Measurements from ENCODE around the gene MEIS3. TPM values are rescaled to one million over a fixed set of nuclear protein-coding genes. Genes with fewer than 3 reads are reported as not detected.
"Not testable (repeated sequence)": the region's sequence is repeated elsewhere in the genome, so short reads cannot be mapped to it uniquely, and the experiment has no call there.

MEIS3 gene
- total and polyA plus RNA-seq, 5 donors from 2014 or later: 0.13 to 1.0 (median 0.44) TPM; not detected in 2

DNA sequence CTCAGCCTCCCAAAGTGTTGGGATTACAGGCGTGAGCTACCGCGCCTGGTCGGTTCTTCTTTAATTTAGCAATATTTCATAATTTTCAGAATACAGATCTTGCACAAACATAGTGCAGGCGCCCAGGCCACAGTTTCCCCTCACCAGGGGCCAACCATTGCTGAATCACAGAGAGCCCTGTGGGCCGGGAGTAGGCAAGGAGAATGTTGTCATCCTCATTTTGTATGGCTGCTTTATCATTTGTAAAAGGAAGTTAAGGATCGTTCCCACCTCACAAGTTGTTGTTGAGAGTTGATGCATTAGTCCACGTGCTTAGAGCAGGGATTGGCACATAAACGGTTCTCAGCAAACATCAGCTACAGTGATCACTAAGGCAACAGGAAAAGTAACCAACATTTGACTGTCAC is 30.2 kb downstream of the MEIS3 start:
- Mint-ChIP-seq H3K4me3 (no peak overlapping the region), H3K9me3 (peaks cover 0 to 1% (median 0%) of the 10 kb centered on the region in 7 donors), H3K4me1 (peaks cover 0 to 8% (median 5%) of the 10 kb centered on the region in 4 donors), H3K27ac (no peak overlapping the region), H3K36me3 (no peaks in the 10 kb centered on the region), H3K27me3 (peaks cover 4% of the 10 kb centered on the region)
- H3K4me3 ChIP-seq (ENCODE audit: low read depth, low read length): no peak overlapping the region
- ATAC-seq (ENCODE audit: low read depth in 2 of 2): peak in 1 of 2 donors; percentile 14
- no peaks in the 10 kb centered on the region for H3K27me3 ChIP-seq (ENCODE audit: control insufficient read depth, insufficient read depth, low read length)
- no peaks in the 10 kb centered on the region for H3K36me3 ChIP-seq (ENCODE audit: control insufficient read depth, insufficient read depth, low read length)
- DNase-seq: peak in 1 of 3 donors; percentile 6
- H3K27ac ChIP-seq (ENCODE audit: insufficient read depth, low read length, poor library complexity, severe bottlenecking): no peak overlapping the region
- no peaks in the 10 kb centered on the region for H3K9me3 ChIP-seq (ENCODE audit: control insufficient read depth in 2 of 2, low read length in 2 of 2)
- H3K4me1 ChIP-seq (ENCODE audit: control insufficient read depth, insufficient read depth, low read length, poor library complexity, severe bottlenecking): peaks cover 6% of the 10 kb centered on the region

DNA sequence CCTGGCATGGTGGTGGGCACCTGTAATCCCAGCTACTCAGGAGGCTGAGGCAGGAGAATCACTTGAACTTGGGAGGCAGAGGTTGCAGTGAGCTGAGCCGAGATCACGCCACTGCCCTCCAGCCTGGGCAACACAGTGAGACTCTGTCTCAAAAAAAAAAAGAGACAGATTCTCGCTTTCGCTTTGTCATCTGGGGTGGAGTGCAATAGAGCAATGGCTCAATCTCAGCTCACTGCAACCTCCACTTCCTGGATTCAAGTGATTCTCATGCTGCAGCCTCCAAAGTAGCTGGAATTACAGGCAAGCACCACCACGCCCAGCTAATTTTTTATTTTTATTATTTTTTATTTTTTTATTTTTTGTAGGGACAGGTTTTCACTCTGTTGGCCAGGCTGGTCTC is 30.6 kb downstream of the MEIS3 start:
- DNase-seq: peak in 1 of 3 donors; percentile 65
- H3K27me3 Mint-ChIP-seq; H3K36me3 Mint-ChIP-seq; H3K27ac ChIP-seq (ENCODE audit: insufficient read depth, low read length, poor library complexity, severe bottlenecking); H3K36me3 ChIP-seq (ENCODE audit: control insufficient read depth, insufficient read depth, low read length); H3K4me1 ChIP-seq (ENCODE audit: control insufficient read depth, insufficient read depth, low read length, poor library complexity, severe bottlenecking); H3K27ac Mint-ChIP-seq; H3K4me3 ChIP-seq (ENCODE audit: low read depth, low read length); H3K4me1 Mint-ChIP-seq; H3K9me3 Mint-ChIP-seq; H3K27me3 ChIP-seq (ENCODE audit: control insufficient read depth, insufficient read depth, low read length); ATAC-seq (ENCODE audit: low read depth in 2 of 2); H3K4me3 Mint-ChIP-seq; H3K9me3 ChIP-seq (ENCODE audit: control insufficient read depth in 2 of 2, low read length in 2 of 2): not testable (repeated sequence)

- not testable (repeated sequence) for H3K27me3 Mint-ChIP-seq; ATAC-seq (ENCODE audit: low read depth in 2 of 2); H3K36me3 ChIP-seq (ENCODE audit: control insufficient read depth, insufficient read depth, low read length); H3K27ac Mint-ChIP-seq; H3K27me3 ChIP-seq (ENCODE audit: control insufficient read depth, insufficient read depth, low read length); H3K4me3 ChIP-seq (ENCODE audit: low read depth, low read length); H3K4me3 Mint-ChIP-seq; H3K36me3 Mint-ChIP-seq; H3K9me3 Mint-ChIP-seq; H3K4me1 ChIP-seq (ENCODE audit: control insufficient read depth, insufficient read depth, low read length, poor library complexity, severe bottlenecking); H3K27ac ChIP-seq (ENCODE audit: insufficient read depth, low read length, poor library complexity, severe bottlenecking); DNase-seq; H3K9me3 ChIP-seq (ENCODE audit: control insufficient read depth in 2 of 2, low read length in 2 of 2)
- H3K4me1 Mint-ChIP-seq: peaks cover 7 to 13% (median 10%) of the 10 kb centered on the region in 4 donors
Measured at GRCh38 chr19:47387623-47388022, 31.7 kb downstream of the MEIS3 start.

GRCh38 chr19:47386582-47386981 is 32.7 kb downstream of the MEIS3 start:
- H3K4me3 ChIP-seq (ENCODE audit: low read depth, low read length); ATAC-seq (ENCODE audit: low read depth in 2 of 2); H3K9me3 Mint-ChIP-seq; H3K27me3 Mint-ChIP-seq; DNase-seq; H3K27ac Mint-ChIP-seq; H3K36me3 ChIP-seq (ENCODE audit: control insufficient read depth, insufficient read depth, low read length); H3K4me3 Mint-ChIP-seq; H3K9me3 ChIP-seq (ENCODE audit: control insufficient read depth in 2 of 2, low read length in 2 of 2); H3K27ac ChIP-seq (ENCODE audit: insufficient read depth, low read length, poor library complexity, severe bottlenecking); H3K27me3 ChIP-seq (ENCODE audit: control insufficient read depth, insufficient read depth, low read length); H3K36me3 Mint-ChIP-seq: not testable (repeated sequence)
- H3K4me1 ChIP-seq (ENCODE audit: control insufficient read depth, insufficient read depth, low read length, poor library complexity, severe bottlenecking): peaks cover 11% of the 10 kb centered on the region
- peaks cover 7 to 20% (median 12%) of the 10 kb centered on the region in 4 donors for H3K4me1 Mint-ChIP-seq

GRCh38 chr19:47384533-47384932 is 34.8 kb downstream of the MEIS3 start:
- H3K4me1 Mint-ChIP-seq: peaks cover 6 to 21% (median 9%) of the 10 kb centered on the region in 4 donors
- not testable (repeated sequence) for H3K27me3 ChIP-seq (ENCODE audit: control insufficient read depth, insufficient read depth, low read length); H3K27ac Mint-ChIP-seq; H3K4me3 Mint-ChIP-seq; H3K36me3 Mint-ChIP-seq; H3K27ac ChIP-seq (ENCODE audit: insufficient read depth, low read length, poor library complexity, severe bottlenecking); H3K4me3 ChIP-seq (ENCODE audit: low read depth, low read length); ATAC-seq (ENCODE audit: low read depth in 2 of 2); H3K27me3 Mint-ChIP-seq; H3K9me3 ChIP-seq (ENCODE audit: control insufficient read depth in 2 of 2, low read length in 2 of 2); DNase-seq; H3K9me3 Mint-ChIP-seq
- Histone ChIP-seq H3K4me1 (ENCODE audit: control insufficient read depth, insufficient read depth, low read length, poor library complexity, severe bottlenecking) (peaks cover 14% of the 10 kb centered on the region), H3K36me3 (ENCODE audit: control insufficient read depth, insufficient read depth, low read length) (peaks cover 10% of the 10 kb centered on the region)

DNA sequence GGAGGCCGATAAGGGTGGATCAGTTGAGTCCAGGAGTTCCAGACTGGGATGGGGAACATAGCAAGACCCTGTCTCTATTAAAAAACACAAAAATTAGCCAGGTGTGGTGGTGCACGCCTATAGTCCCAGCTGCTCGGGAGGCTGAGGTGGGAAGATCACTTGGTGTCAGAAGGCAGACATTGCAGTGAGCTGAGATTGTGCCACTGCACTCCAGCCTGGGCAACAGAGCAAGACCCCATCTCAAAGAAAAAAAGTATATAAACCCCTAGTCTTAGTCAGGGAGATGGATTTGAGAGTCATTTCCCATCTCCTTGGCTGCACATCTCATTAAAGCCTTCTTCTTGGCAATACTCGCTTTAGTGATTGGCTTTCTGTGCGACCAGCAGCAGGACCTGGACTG is 35.4 kb downstream of the MEIS3 start:
- not testable (repeated sequence) for H3K27ac Mint-ChIP-seq; H3K27me3 Mint-ChIP-seq; H3K27me3 ChIP-seq (ENCODE audit: control insufficient read depth, insufficient read depth, low read length); H3K36me3 Mint-ChIP-seq; DNase-seq; H3K9me3 ChIP-seq (ENCODE audit: control insufficient read depth in 2 of 2, low read length in 2 of 2); H3K4me3 ChIP-seq (ENCODE audit: low read depth, low read length); ATAC-seq (ENCODE audit: low read depth in 2 of 2); H3K4me3 Mint-ChIP-seq; H3K27ac ChIP-seq (ENCODE audit: insufficient read depth, low read length, poor library complexity, severe bottlenecking); H3K9me3 Mint-ChIP-seq
- peaks cover 14% of the 10 kb centered on the region for H3K4me1 ChIP-seq (ENCODE audit: control insufficient read depth, insufficient read depth, low read length, poor library complexity, severe bottlenecking)
- H3K36me3 ChIP-seq (ENCODE audit: control insufficient read depth, insufficient read depth, low read length): peaks cover 10% of the 10 kb centered on the region
- peaks cover 6 to 21% (median 9%) of the 10 kb centered on the region in 4 donors for H3K4me1 Mint-ChIP-seq

DNA sequence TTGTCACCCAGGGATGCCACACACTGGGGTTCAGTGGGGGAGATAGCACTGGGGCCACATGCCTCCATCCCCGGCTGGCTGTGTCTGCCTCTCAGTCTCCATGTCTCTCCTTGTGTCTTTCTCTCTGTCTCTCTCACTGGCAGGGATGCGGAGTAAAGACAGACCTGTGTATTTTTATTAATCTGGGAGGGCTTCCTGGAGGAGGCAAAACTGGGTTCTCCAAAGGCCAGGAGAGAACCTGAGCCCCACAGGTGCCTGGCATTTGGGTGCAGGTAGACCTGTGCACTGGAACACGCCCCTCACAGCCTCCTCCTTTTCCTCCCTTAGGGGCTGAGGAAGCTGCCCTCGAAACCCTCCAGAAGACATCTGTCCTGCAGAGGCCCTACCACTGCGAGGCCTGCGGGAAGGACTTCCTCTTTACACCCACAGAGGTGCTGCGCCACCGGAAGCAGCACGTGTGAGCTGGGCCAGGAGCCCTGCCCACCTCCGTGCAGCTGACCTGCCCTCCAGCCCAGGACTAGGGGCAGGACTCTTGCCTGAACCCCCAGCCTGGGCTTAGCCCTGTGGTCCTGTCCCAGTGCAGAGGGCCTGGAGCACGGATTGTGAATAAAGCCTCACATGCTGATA is 37.6 kb downstream of the MEIS3 start:
- peak; percentile 56 to 76 for ATAC-seq (ENCODE audit: low read depth in 2 of 2)

GRCh38 chr19:47381121-47381520 is 38.2 kb downstream of the MEIS3 start:
- H3K36me3 ChIP-seq (ENCODE audit: control insufficient read depth, insufficient read depth, low read length): peaks cover 18% of the 10 kb centered on the region
- H3K4me3 Mint-ChIP-seq: peak overlapping the region in 1 of 4 donors; percentile 69
- ATAC-seq (ENCODE audit: low read depth in 2 of 2): no peak
- no peaks in the 10 kb centered on the region for H3K9me3 Mint-ChIP-seq
- no peak for DNase-seq
- no peak overlapping the region for H3K4me3 ChIP-seq (ENCODE audit: low read depth, low read length)
- H3K9me3 ChIP-seq (ENCODE audit: control insufficient read depth in 2 of 2, low read length in 2 of 2): no peaks in the 10 kb centered on the region
- peak overlapping the region; percentile 25 to 73 (median 52) for H3K27ac Mint-ChIP-seq
- peaks cover 10% of the 10 kb centered on the region for H3K36me3 Mint-ChIP-seq
- H3K27me3 ChIP-seq (ENCODE audit: control insufficient read depth, insufficient read depth, low read length): no peaks in the 10 kb centered on the region
- no peaks in the 10 kb centered on the region for H3K27me3 Mint-ChIP-seq
- peaks cover 6 to 21% (median 9%) of the 10 kb centered on the region in 4 donors for H3K4me1 Mint-ChIP-seq
- peaks cover 14% of the 10 kb centered on the region for H3K4me1 ChIP-seq (ENCODE audit: control insufficient read depth, insufficient read depth, low read length, poor library complexity, severe bottlenecking)
- no peak overlapping the region for H3K27ac ChIP-seq (ENCODE audit: insufficient read depth, low read length, poor library complexity, severe bottlenecking)

More for the DNA sequence above, 37.6 kb downstream of the MEIS3 start:
- peak overlapping the region; percentile 55 for H3K27ac ChIP-seq (ENCODE audit: insufficient read depth, low read length, poor library complexity, severe bottlenecking)
- Mint-ChIP-seq H3K36me3 (peaks cover 9% of the 10 kb centered on the region), H3K4me1 (peaks cover 6 to 21% (median 9%) of the 10 kb centered on the region in 4 donors), H3K27me3 (no peaks in the 10 kb centered on the region), H3K9me3 (no peaks in the 10 kb centered on the region), H3K4me3 (peak overlapping the region in 1 of 4 donors; percentile 69), H3K27ac (peak overlapping the region in 2 of 3 donors; percentile 71 to 73)
- peak in 2 of 3 donors; percentile 6 to 75 for DNase-seq
- H3K36me3 ChIP-seq (ENCODE audit: control insufficient read depth, insufficient read depth, low read length): peaks cover 11% of the 10 kb centered on the region
- peaks cover 14% of the 10 kb centered on the region for H3K4me1 ChIP-seq (ENCODE audit: control insufficient read depth, insufficient read depth, low read length, poor library complexity, severe bottlenecking)
- H3K4me3 ChIP-seq (ENCODE audit: low read depth, low read length): no peak overlapping the region
- no peaks in the 10 kb centered on the region for H3K9me3 ChIP-seq (ENCODE audit: control insufficient read depth in 2 of 2, low read length in 2 of 2)
- H3K27me3 ChIP-seq (ENCODE audit: control insufficient read depth, insufficient read depth, low read length): no peaks in the 10 kb centered on the region

Data from CD4-positive, CD25-positive, alpha-beta regulatory T cell (primary cell).